Stimulated activated CD4-positive, alpha-beta T cell treated with anti-CD3 and anti-CD28 coated beads, Interleukin-4, amount 100 ng/mL, for 1 hour (primary cell): ENCODE results near the gene GALNT7.

ENCODE experiments used
- DNase-seq: peaks from one replicate; pipeline ENCODE4 v3.0.0-alpha.2; 2020

GALNT7 gene

DNA sequence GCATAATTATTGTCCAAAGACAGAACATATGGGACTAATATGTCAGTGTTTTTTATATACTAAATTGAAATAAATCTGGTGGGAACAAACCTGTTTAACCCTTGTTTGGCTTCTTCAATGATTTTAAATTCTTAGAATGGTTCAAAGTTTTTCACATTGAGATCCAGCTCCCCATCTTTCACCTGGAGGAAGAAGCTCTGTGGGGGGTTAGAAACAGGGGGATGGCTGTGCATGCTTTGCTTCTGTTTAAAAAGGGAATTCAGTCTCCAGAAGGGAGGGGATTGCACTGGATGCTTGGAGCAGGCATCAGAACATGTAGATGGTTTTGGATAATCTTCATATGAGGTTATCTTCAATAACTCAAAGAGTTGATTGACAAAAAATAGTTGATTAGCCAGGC is 72.1 kb downstream of the GALNT7 start:
- no peak for DNase-seq

DNA sequence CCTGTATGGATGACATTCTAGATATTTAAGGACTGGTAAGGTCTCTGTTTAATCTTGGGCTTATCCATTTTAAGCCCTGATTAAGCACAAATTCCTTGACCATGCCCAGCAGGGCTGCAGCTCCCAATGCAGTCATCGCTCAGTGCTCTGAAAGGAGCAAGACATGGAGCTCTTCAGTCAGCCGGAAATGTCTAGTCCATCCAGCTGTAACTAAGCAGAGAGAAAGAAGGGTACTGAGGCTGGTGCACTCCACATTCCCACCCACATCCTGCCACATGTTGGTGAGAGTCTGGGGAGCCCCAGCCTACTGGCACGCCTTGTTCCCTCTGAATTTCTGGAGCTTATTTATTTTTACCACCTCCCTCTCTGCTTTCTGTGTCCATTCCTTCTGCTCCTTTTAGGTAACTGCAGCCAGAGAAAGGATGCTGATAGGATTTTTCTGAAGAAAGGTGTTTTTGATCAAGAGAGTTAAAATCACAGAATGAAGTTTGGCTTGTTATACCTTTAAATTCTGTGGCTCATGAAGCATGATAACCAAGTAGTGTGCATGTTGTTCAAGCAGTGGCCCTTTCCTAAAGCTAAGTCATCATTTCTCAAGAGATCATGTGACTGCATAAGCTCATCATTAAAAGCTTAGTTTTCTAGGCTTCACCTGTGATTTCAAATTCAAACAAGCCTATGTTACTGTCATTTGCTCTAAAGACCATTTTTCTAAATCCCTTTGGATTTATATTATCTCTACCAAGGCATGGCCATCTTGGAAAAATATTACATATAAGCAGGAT is 74.0 kb downstream of the GALNT7 start:
- DNase-seq: no peak

DNA sequence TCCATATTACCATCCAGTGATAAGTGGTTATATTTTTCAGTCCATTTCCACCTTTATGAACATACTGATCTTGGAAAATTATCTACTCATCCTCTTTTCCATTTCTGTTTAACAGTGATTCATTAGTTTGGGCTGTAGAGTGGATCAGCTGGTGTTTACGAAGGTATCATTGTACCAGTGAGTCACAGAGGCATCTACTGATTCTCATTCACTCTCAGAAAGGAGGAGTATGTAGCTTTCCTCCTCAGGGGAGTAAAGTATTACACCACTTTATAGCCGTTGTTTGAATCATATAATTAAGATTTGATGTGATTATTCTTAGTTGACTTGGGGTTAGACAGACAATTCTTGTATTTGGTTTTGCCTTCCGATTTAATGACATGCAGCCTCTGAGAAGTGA is 74.7 kb downstream of the GALNT7 start:
- DNase-seq: no peak

DNA sequence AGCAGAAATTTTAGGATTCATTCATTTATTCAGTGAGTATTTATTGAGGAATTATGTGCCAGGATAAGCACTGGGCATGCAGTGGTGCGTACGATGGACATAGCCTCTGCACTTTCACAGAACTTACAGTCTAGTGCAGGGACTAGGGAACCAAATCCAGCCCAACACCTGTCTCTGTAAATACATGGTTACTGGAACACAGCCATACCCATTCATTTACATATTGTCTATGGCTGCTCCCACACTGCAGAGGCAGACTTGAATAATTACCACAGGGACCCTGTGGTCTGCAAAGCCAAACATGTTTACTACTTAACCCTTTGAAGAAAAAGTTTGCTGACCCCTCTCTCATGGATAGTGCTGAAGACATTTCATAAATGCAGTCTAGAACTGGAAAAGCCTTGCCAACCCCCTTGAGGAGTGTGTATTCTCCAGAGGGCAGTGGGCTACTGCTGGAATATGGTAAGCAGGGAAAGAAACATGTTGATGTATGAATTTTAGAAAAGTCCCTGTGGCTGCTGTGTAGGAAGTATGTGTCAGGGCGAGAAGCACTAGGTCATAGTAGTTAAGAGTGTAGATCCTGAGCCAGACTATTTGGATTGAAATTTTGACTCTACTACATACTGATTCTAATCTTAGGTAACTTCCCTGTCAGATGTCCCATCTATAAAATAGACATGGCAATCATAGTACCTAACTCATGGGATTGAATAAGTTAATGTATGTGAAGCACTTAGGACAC is 75.5 kb downstream of the GALNT7 start:
- no peak for DNase-seq

DNA sequence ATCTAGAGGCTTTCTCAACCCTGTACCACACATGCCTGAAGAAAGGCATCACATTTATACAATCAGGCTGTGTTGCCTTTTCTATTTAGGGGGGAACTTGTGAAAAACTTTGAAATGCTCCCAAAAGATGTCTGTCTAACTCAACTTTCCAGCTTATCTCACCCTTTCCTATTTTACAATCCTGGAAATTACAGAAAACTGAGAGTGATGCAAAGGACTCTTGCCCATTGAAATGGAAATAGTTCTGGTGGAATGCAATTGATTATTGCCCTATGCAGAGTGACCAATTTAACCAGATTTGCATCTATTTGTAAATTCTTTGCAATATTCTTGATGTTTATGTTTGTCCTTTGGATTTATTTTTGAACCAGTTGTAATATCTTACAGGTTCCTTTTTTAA is 77.3 kb downstream of the GALNT7 start:
- no peak for DNase-seq

DNA sequence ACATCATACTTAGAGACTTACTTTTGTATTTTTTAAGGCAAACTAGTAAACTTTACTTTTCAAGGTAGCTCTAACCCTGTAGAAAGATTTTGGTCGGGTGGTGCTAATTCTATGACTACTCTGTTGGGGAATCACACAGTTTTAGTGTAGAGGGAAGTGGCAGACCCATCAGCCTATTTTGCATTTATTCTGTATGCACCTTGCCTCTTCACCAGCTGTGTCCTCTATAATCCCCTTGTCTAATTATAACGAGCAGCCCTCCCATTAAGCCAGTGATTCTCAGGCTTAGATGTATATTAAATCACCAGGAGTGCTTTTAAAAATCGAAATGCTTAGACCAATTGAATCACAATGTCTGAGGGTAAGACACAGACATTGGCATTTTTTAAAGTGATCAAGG is 78.1 kb downstream of the GALNT7 start:
- no peak for DNase-seq

DNA sequence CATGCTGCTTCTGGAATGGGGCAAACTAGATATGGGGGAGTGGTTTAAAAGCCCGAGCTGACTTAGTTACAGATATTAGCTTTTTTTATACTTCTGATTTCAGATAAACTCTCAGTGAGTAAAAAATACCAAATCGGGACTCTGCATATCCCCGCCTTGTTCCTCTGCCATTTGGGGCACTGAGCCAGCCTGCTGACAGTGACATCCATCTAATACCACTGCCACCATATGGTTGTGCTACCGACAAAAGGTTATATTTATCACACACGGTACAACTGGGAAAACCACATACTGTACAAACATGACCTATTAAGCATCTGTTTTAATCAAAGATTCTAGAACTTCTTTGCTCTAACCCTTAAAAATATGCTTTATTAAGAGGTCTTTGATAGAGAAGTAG is 78.7 kb downstream of the GALNT7 start:
- DNase-seq: no peak

DNA sequence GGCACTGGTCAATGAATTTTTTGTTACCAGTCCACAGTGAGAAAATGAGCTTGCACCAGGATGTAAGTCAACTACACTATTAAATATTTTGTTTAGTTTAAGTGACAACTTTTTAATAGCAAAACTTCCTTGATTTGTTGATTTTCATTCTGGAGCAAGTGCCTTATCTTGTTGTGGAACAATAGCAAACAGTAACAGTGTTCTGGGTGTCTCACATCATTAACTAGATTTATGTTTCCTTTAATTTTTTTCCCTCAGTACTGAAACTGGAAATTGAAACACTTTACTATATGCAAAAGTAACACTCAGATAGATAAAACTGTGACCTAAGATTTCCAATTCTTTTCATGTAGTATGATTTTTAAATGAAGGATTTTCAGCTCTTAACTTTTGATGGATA is 80.1 kb downstream of the GALNT7 start:
- no peak for DNase-seq

DNA sequence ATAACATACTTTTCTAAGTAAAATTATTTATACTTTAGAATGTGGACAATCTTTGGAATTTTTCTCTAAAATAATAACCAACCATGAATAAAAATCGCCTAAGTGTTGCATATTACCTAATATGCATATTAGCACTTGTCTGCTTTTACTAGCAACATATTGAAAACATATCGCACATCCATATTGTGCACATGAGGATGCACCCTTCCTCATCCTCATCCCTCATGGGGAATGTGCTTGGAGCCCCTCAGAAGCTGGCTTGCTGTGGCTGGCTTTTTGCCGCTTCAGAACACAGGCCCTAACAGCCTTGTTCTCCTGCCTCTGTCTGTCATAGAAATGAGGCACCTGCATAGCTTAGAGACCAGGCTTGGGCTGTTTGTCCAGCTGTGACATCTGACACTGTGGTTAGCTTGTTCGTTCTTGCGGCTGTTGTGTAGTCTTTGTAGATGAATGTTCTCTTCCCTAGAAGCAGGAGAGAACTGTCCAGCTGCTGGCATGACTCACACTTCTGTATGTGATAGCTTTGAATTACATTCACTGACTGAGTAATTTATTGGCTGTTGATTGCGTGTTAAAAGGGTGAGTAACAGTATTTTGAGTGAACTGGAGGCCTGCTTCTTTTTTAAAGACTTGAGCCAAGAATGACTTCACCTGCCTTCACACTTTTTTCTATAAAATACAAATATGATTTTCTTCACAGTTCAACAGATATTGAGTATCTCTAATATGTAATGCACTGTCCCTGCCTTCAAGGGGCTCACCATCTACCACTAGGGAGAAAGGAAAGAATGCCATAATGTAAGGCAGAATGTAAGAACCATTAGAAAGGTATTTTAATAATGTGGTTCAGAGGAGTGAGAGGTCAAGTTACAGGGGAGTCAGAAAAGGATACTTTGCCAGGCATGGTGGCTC is 83.7 kb downstream of the GALNT7 start:
- DNase-seq: no peak

DNA sequence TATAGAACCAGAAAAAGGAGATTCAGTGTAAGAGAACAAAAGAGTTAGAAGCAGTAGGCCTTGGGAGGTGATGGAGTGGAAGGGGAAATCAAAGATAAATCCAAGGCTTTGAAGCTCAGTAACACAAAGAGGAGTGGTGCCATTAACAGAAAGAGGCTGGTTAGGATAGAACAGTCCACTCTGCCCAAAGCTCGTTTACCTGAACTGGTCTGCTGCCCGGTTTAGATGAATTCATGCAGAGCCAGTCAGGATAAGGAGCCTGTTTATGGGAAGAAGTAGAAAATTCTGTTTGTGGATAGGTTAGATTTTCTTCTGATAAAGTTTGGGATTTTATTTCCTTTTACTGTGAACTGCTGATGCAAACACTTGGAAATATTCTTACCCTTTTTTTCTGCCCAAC is 85.0 kb downstream of the GALNT7 start:
- no peak for DNase-seq

DNA sequence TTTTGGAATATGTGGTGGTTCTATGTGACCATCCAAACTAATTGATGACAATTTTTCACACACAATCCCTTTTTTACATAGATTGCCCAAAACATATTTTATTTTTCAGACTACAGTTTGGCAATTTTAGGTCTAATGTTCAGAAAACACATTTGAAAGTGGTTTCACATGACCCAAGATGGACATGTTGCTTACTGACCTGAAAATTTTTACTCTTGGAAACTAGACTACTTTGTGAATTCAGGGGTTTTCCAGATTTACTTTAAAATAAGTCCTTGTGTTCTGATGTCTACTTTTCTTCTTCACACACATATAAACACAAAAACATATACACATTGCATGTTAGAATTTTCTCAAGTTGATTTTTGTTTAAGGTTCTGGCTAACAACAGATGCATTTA is 86.0 kb downstream of the GALNT7 start:
- DNase-seq: no peak

DNA sequence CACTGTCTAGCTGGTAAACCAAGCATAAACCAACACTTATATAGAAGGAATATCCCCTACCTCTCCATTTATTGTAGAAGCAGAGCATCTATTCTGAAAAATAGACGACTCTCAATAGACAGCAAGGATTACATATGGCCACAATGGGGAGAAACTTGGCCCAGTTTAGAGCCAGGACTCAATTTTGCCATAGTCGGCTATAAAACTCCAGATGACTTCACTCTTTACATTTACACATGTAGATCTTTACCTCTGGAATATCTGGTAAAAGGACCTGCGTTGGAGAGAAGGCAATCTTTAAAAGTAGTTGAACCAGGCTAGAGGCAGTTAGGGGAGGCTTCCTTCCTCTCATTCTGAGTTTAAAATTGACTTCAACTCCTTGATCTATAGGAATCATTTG is 88.2 kb downstream of the GALNT7 start:
- DNase-seq: no peak

DNA sequence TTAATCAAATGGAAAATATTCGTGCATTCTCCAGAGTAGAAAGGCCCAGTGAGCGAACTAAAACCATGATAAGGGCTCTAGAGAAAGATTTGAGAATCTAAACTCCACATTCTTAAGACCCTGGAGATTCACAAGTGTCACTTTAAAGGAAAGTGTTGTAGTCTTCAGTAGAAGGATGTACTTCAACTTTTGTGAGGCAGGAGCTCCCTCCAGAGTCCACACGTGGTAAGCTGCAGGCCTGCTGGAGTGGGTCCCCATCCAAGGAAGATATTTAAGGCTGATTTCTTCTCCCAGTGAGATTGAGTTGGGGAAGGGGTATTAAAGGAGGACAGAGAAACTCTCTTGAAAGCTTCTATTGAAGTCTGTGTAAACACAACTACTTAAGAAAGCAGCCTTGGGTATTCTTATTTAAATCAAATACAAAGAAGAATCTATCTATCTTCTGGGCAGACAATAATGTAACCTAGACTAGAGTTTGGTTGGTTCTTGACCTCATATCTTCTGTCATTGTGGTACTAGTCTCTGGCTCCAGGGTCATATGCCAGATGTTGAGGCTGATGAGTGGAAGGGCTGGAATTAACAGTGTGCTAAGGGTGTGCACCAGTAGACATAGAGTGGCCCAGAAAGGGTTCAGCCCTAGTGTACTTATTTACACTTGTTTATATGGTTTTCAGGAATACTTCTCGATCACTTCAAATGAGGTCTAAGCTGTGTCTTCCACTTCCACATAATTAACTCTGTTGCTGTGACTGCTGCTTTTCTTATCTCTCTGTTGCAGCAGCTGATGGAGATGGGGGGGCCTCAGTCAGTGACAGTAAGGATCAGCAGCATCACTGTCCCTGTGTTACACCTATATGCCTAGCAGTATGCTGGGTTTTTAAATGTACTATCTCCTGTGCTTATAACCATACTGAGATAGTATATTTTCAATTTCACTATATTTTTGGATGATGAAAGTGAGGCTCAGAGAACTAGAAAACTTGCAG is 89.4 kb downstream of the GALNT7 start:
- DNase-seq: peak; percentile 49

DNA sequence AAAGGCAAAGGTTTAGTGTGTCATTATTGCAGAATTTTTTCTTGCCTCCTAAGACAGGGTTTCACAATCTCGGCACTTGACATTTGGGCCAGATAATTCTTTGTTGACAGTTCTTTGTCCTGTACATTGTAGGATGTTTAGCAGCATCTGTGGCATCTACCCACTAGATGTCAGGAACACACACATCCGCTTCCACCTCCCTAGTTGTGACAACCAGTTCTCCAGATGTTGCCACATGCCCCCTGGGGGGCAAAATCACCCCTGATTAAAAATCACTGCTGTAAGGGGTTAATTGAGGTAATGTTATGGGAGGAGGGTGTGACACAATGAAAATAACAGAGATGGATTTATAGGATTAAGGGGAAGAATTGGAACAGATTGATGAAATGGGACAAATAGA is 90.3 kb downstream of the GALNT7 start:
- no peak for DNase-seq

DNA sequence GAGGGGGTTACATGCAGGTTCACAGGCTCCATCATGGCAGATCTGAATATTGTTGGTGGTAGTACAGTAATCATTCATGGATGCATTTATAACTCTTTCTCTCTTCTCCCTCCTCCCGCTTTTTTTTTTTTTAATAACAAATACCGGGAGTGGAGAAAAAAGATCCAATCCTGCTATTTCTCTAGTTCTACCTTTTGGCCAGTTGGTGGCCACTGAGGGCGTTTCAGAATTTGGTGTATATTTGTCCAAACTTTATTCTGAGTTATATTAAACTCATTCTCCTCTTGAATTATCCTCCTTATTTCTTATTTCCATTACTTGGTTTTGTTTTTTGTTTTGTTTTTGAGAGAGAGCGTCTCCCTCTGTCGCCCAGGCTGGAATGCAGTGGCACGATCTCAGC is 90.7 kb downstream of the GALNT7 start:
- DNase-seq: no peak

DNA sequence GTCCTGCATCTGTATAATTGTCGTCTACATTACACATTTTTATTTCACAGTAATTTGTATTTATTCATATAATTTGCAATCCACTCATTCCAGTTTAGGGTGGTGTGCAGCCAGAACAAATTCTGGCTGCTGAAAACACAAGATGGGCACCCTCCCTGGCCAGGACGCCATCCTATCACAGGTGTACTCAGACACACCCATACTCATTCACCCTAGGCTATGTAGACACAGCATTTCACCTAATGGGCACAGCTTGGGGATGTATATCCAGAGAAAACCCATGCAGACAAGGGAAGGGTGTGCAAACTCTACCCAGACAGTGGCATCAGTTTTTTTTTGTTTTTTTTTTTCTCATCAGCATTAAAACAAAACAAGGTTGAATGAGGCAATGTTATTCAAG is 92.4 kb downstream of the GALNT7 start:
- DNase-seq: no peak

DNA sequence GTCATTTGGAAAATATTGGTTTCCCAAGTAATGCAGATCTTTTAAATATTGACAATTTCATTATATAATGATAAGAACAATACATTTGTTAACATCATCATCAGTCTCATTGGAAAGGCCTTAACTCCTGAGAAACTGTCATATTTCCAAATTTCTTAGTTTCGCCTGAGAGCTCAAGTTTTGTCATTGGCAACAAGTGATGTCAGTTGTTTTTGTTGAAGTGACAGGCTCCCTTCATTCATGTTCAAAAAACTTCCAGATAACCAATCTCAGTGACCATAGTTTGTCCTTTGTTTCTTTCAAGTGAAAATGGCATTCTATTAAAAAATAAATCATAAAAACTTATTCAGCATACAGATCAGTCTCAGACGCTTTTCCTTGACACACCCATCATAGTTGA is 93.8 kb downstream of the GALNT7 start:
- no peak for DNase-seq

DNA sequence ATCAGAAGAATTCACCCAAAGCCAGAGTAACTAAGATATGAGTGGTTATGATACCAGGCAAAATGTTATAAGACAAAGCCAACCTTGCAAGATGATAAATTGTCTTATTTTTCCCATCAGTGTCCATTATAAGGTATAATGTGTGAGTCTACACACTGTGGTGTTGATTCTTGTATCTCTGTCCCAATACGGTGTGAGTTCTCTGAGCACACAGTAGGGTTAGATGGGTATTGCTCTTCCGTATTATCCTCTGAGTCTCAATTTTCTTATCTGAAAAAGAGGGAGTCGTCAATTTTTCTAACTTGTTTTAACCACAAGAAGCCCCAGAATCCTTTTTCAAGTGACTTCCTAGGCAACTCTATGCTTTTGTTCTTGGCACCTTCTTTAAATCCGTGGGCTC is 95.6 kb downstream of the GALNT7 start:
- no peak for DNase-seq

DNA sequence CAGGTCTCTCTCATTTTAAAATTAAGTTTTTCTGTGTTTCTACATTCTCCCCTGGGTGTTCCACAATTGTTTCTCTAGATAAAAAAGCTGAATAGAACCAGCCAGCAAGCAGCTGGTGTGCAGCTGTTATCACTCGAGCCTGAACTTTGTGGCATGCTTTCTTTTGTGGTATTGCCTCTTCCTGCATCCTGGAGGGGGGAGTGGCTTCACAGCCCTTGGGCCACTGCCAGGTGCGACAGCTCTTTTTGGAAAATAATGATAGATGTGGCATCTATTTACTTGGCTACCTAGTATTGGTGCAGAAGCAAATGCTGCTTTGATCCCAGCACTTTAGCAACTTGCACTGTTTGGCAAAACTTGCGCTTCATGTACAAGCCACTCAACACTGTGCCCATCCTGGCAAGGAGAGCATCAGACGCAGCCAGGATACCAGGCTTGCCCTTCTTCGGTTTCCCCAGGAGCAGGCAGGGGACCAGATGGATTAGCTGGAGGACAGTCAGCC is 96.1 kb downstream of the GALNT7 start:
- DNase-seq: no peak

DNA sequence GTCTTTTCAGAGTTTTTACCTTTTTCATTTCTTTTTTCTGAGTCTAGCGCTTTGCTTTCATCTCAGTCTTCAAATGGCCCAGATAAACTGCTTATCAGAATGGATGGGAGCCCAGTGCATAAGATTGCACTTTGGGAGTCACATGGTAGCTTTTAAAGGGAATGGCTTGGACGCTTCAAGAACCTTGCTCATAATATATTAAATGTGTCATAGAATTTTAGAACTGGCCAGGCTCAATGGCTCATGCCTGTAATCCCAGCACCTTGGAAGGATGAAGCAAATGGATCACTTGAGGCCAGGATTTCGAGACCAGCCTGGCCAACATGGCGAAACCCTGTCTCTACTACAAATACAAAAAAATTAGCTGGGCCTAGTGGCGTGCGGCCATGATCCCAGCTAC is 97.1 kb downstream of the GALNT7 start:
- no peak for DNase-seq

DNA sequence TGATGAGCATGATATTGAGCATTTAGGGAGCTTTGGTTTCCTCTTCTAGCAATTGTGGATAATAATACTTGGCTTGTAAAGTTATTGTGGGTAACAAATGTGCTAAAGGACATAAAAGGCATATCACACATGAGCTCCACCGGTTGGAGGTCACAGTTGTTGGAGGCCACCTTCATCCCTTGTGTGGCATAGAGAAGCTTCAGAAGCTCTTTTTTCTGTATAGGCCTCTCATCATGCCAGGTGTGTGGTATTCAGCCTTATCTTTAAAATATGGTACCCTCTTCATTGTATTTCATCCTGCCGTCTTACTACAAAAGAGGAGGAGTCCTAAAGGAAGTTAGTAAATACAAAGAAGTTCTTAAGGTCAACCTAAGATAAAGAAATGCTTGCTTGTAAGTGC is 99.1 kb downstream of the GALNT7 start:
- DNase-seq: no peak

DNA sequence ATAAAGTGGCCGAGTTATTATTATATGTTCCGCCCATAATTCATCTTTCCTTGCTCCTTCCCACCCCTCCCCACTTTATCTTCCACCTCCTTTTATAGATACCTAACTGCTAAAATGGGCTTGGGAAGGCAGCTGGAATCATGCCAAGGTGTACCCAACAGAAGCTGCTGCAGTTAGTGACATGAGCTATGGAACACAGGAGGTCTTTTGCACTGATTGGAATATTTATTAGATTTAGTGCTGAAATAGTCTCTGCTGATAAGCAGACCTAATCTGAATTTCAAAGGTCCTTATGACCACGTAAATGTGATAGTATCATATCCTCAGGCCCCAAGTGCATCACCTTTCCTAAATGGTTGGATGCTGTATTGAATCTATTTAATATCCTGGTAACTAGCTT is 100.7 kb downstream of the GALNT7 start:
- no peak for DNase-seq
